ENCODE measurements around the gene PHLPP2.

The PHLPP2 gene

GRCh38 chr16:71669926-71670536 is 54.5 kb downstream of the PHLPP2 start:
- DNase-seq = no peak

GRCh38 chr16:71666928-71667707 is 57.4 kb downstream of the PHLPP2 start:
- no peak for DNase-seq

GRCh38 chr16:71666264-71666663 is 58.2 kb downstream of the PHLPP2 start:
- DNase-seq = no peak

GRCh38 chr16:71659471-71659870 is 65.0 kb downstream of the PHLPP2 start:
- no peak for DNase-seq

- DNase-seq = no peak
These were observed 65.7 kb downstream of the PHLPP2 start for GRCh38 chr16:71658771-71659170.

- no peak for DNase-seq
These were observed 74.8 kb downstream of the PHLPP2 start for GRCh38 chr16:71649704-71650103.

- peak; percentile 11 for DNase-seq
These were observed 75.6 kb downstream of the PHLPP2 start for GRCh38 chr16:71648921-71649320.

GRCh38 chr16:71648162-71648561 is 76.3 kb downstream of the PHLPP2 start:
- DNase-seq = no peak

GRCh38 chr16:71647391-71647790 is 77.1 kb downstream of the PHLPP2 start:
- DNase-seq = no peak

GRCh38 chr16:71645450-71645849 is 79.1 kb downstream of the PHLPP2 start:
- DNase-seq = peak; percentile 20

GRCh38 chr16:71637398-71637797 is 87.1 kb downstream of the PHLPP2 start:
- DNase-seq = no peak

- DNase-seq = peak; percentile 56
These were observed 88.9 kb downstream of the PHLPP2 start for GRCh38 chr16:71635632-71636031.

GRCh38 chr16:71631776-71632175 is 92.7 kb downstream of the PHLPP2 start:
- DNase-seq = no peak

GRCh38 chr16:71630808-71631207 is 93.7 kb downstream of the PHLPP2 start:
- no peak for DNase-seq

GRCh38 chr16:71629278-71630016 is 95.1 kb downstream of the PHLPP2 start:
- DNase-seq = no peak

GRCh38 chr16:71628810-71629209 is 95.7 kb downstream of the PHLPP2 start:
- DNase-seq = peak; percentile 23

GRCh38 chr16:71627731-71628181 is 96.7 kb downstream of the PHLPP2 start:
- DNase-seq = no peak

GRCh38 chr16:71626858-71627213 is 97.7 kb downstream of the PHLPP2 start:
- no peak for DNase-seq

GRCh38 chr16:71626018-71626857 is 98.3 kb downstream of the PHLPP2 start, which contains the start of gene MARVELD3:
TSS of gene MARVELD3 (plus strand) at chr16:71626184. CDS start at chr16:71626230, 46 bp downstream.
- DNase-seq = no peak

GRCh38 chr16:71625113-71625850 is 99.2 kb downstream of the PHLPP2 start:
- no peak for DNase-seq

GRCh38 chr16:71623597-71623996 is 100.9 kb downstream of the PHLPP2 start:
- DNase-seq = no peak

GRCh38 chr16:71622088-71622487 is 102.4 kb downstream of the PHLPP2 start:
- no peak for DNase-seq

Data from suppressor macrophage treated with lipopolysaccharide for 4 hours (primary cell).